HepG2 (cell line): ENCODE data around the gene CCL1. TPM values are rescaled to one million over a fixed set of nuclear protein-coding genes. Genes with fewer than 3 reads are reported as not detected.
A peak's percentile ranks its signal among the peaks of the same experiment; 100 is the strongest.

Source experiments
- ATAC-seq: fragments of 200-7000 bp; cut with Tn5 transposase; 3 replicates; pipeline ENCODE4 v1.9.1; 2020; ENCODE audit warnings: mild to moderate bottlenecking, moderate library complexity
- BruUV-seq: library from RNA; stranded (reverse); fragments of 400-500 nt; replicated peaks from 2 replicates; lab custom pipeline; 2021; lab: Mats Ljungman, UMichigan
- CTCF ChIA-PET: fragments of 300-600 bp; formaldehyde crosslinking; extraction: SDS; loops from one replicate; lab custom pipeline; 2021; ENCODE audit warnings: low total read pairs, inconsistent platforms, low intra/inter-chr PET ratio; lab: Yijun Ruan, JAX
- POLR2A ChIA-PET: fragments of 350-600 bp; sonication (Branson Sonifier 250); formaldehyde crosslinking; loops from one replicate; lab custom pipeline; 2020; ENCODE audit warnings: antibody characterized with exemption, inconsistent platforms; lab: Yijun Ruan, JAX
- DNase-seq: peaks from one replicate; pipeline ENCODE4 v3.0.0-alpha.2; 2015; ENCODE audit warnings: low spot score
- FAIRE-seq: peaks from 3 replicates; lab custom pipeline; 2011; peaks lifted over from hg19 to GRCh38; lab: Jason Lieb, UNC
- H2AFZ ChIP-seq: one replicate; pipeline ENCODE4 v1.6.1; 2011; ENCODE audit warnings: low read length, inconsistent platforms
- H3K27ac ChIP-seq: fragments of 300-600 bp; 3 replicates; pipeline ENCODE4 v1.8.0; 2011; ENCODE audit warnings: mixed run types, mild to moderate bottlenecking, mixed read lengths, low read length, inconsistent platforms; ENCODE audit not compliant: insufficient read depth; ENCODE audit errors: extremely low read length
- H3K27me3 ChIP-seq, 2 experiments: fragments of 200-600 bp in 1 of 2; 2 replicates in 1 of 2; 3 replicates in 1 of 2; pipeline versions ENCODE4 v1.6.0 to v1.8.0; 2011; ENCODE audit warnings: low read length in 2 of 2, mild to moderate bottlenecking in 2 of 2, moderate library complexity in 2 of 2, inconsistent platforms in 1 of 2; ENCODE audit not compliant: insufficient read depth in 2 of 2, control insufficient read depth in 1 of 2
- H3K36me3 ChIP-seq, 2 experiments: fragments of 200-600 bp in 1 of 2; replicated peaks in 1 of 2; 2 replicates in 1 of 2; 3 replicates in 1 of 2; pipeline versions ENCODE4 v1.5.1 to v1.8.0; 2011; ENCODE audit warnings: low read length in 2 of 2, inconsistent platforms in 1 of 2; ENCODE audit not compliant: insufficient read depth in 2 of 2, control insufficient read depth in 1 of 2
- H3K4me1 ChIP-seq: 2 replicates; pipeline ENCODE4 v1.5.1; 2012; ENCODE audit warnings: low read length, inconsistent platforms; ENCODE audit not compliant: insufficient read depth
- H3K4me2 ChIP-seq: 2 replicates; pipeline ENCODE4 v1.6.0; 2011; ENCODE audit warnings: low read depth, low read length, inconsistent platforms
- H3K4me3 ChIP-seq, 3 experiments: fragments of 200-600 bp in 1 of 3; sonication (generic), shearing (Covaris generic) in 1 of 3; replicated peaks in 1 of 3; 2 replicates each; pipeline ENCODE4 v1.5.1; 2011 to 2016; ENCODE audit warnings: low read length in 3 of 3, inconsistent platforms in 2 of 3, low read depth in 2 of 3, mild to moderate bottlenecking in 2 of 3, control low read depth in 1 of 3, mixed read lengths in 1 of 3; ENCODE audit not compliant: insufficient read depth in 1 of 3
- H3K79me2 ChIP-seq: one replicate; pipeline ENCODE4 v1.6.1; 2011; ENCODE audit warnings: low read length, inconsistent platforms; ENCODE audit not compliant: insufficient read depth
- H3K9ac ChIP-seq: 2 replicates; pipeline ENCODE4 v1.6.0; 2011; ENCODE audit warnings: mild to moderate bottlenecking, low read depth, low read length, inconsistent platforms; ENCODE audit not compliant: insufficient read depth
- H3K9me3 ChIP-seq: 2 replicates; pipeline ENCODE4 v1.5.1; 2012; ENCODE audit warnings: mild to moderate bottlenecking, low read length
- H4K20me1 ChIP-seq: 2 replicates; pipeline ENCODE4 v1.6.0; 2011; ENCODE audit warnings: inconsistent platforms, mild to moderate bottlenecking, low read length, moderate library complexity; ENCODE audit not compliant: insufficient read depth
- AGO2 ChIP-seq: fragments of 200-400 bp; formaldehyde crosslinking; optimal IDR thresholded peaks from 2 replicates; pipeline ENCODE3; 2017; ENCODE audit warnings: mild to moderate bottlenecking, low read depth, low read length, moderate library complexity
- CBX5 ChIP-seq: sonication (generic); formaldehyde crosslinking; IDR thresholded peaks from 2 replicates; pipeline ENCODE4 v1.4.0; 2020; ENCODE audit warnings: missing genetic modification reagents, borderline replicate concordance
- CEBPB ChIP-seq: IDR thresholded peaks from 2 replicates; pipeline ENCODE4 v1.6.1; 2011; ENCODE audit warnings: low read depth, low read length, improper control_type of control experiment, borderline replicate concordance
- EEA1 ChIP-seq: sonication (generic); formaldehyde crosslinking; IDR thresholded peaks from 2 replicates; pipeline ENCODE4 v1.5.1; 2020; ENCODE audit warnings: mild to moderate bottlenecking, missing genetic modification reagents, borderline replicate concordance
- FOXP1 ChIP-seq, 2 experiments: fragments of 450-650 bp in 1 of 2; IDR thresholded peaks; 2 replicates each; pipeline ENCODE4 v1.6.1; 2017 to 2018; ENCODE audit warnings: antibody characterized with exemption in 1 of 2
- GABPA ChIP-seq, 2 experiments: IDR thresholded peaks; 2 replicates each; pipeline ENCODE4 v1.6.1; 2011 to 2016; ENCODE audit warnings: low read depth in 2 of 2, low read length in 1 of 2, missing biosample characterization in 1 of 2, missing genetic modification characterization in 1 of 2
- HNRNPUL1 ChIP-seq: fragments of 200-400 bp; formaldehyde crosslinking; IDR thresholded peaks from 2 replicates; pipeline ENCODE4 v1.6.1; 2017; ENCODE audit warnings: low read depth, mild to moderate bottlenecking, low read length, moderate library complexity
- KDM4B ChIP-seq: sonication (generic); formaldehyde crosslinking; IDR thresholded peaks from 2 replicates; pipeline ENCODE4 v1.4.0; 2020; ENCODE audit warnings: missing genetic modification reagents
- NONO ChIP-seq, 2 experiments: fragments of 450-650 bp in 1 of 2; sonication (generic) in 1 of 2; formaldehyde crosslinking in 1 of 2; IDR thresholded peaks in 1 of 2; conservative IDR thresholded peaks in 1 of 2; 2 replicates each; pipeline versions ENCODE4 v1.6.1 to v1.8.0; 2017 to 2022; ENCODE audit warnings: mild to moderate bottlenecking in 1 of 2, missing genetic modification reagents in 1 of 2, moderate library complexity in 1 of 2
- NR2F6 ChIP-seq, 2 experiments: IDR thresholded peaks; 2 replicates each; pipeline ENCODE4 v1.6.1; 2016; ENCODE audit warnings: antibody characterized with exemption in 1 of 2, mild to moderate bottlenecking in 1 of 2
- POLR2G ChIP-seq: fragments of 200-400 bp; formaldehyde crosslinking; IDR thresholded peaks from 2 replicates; pipeline ENCODE4 v1.6.1; 2018; ENCODE audit warnings: mild to moderate bottlenecking, low read depth, low read length, moderate library complexity
- RBFOX2 ChIP-seq: fragments of 200-400 bp; formaldehyde crosslinking; IDR thresholded peaks from 2 replicates; pipeline ENCODE4 v1.6.1; 2017; ENCODE audit warnings: low read depth, mild to moderate bottlenecking, low read length
- ZFX ChIP-seq: sonication (generic); formaldehyde crosslinking; IDR thresholded peaks from 2 replicates; pipeline ENCODE4 v1.4.0; 2020; ENCODE audit warnings: mild to moderate bottlenecking, low read depth, missing genetic modification reagents, moderate library complexity
- ZNF225 ChIP-seq: sonication (generic); formaldehyde crosslinking; IDR thresholded peaks from 2 replicates; pipeline ENCODE4 v1.4.0; 2020; ENCODE audit warnings: mild to moderate bottlenecking, missing genetic modification reagents
- ZNF530 ChIP-seq: sonication (generic); formaldehyde crosslinking; IDR thresholded peaks from 2 replicates; pipeline ENCODE4 v1.5.0; 2020; ENCODE audit warnings: low read depth, mild to moderate bottlenecking, missing genetic modification reagents
- ZNF629 ChIP-seq: sonication (generic); formaldehyde crosslinking; conservative IDR thresholded peaks from 2 replicates; pipeline ENCODE4 v1.5.0; 2020; ENCODE audit warnings: missing genetic modification reagents
- ZNF7 ChIP-seq: IDR thresholded peaks from 2 replicates; pipeline ENCODE4 v1.6.1; 2016; ENCODE audit warnings: missing biosample characterization, missing genetic modification reagents
- ZNF777 ChIP-seq: sonication (generic); formaldehyde crosslinking; IDR thresholded peaks from 2 replicates; pipeline ENCODE4 v1.4.0; 2020; ENCODE audit warnings: missing genetic modification reagents
- ZNF850 ChIP-seq: sonication (generic); formaldehyde crosslinking; conservative IDR thresholded peaks from 2 replicates; pipeline ENCODE4 v1.9.0; 2021; ENCODE audit warnings: mild to moderate bottlenecking, missing genetic modification reagents
- ZSCAN25 ChIP-seq: sonication (generic); formaldehyde crosslinking; IDR thresholded peaks from 2 replicates; pipeline ENCODE4 v1.8.0; 2022; ENCODE audit warnings: mild to moderate bottlenecking, missing genetic modification reagents
- ZZZ3 ChIP-seq: sonication (generic); formaldehyde crosslinking; IDR thresholded peaks from 2 replicates; pipeline ENCODE4 v1.4.0; 2020; ENCODE audit warnings: missing genetic modification reagents, mild to moderate bottlenecking, borderline replicate concordance
- WGBS: methylation state at CpG from one replicate; pipeline ENCODE4 v1.1.6; 2017; ENCODE audit warnings: low lambda C conversion rate; 5-methylcytosine and 5-hydroxymethylcytosine counted together
- in situ Hi-C: cut with HindIII; loops from 2 replicates; pipeline ENCODE4 v1.10.0; 2017; ENCODE audit warnings: low pct_unique_long_range_greater_than_20kb; ENCODE audit not compliant: extremely low pct_ligation_motif_present
- intact Hi-C: fragments of 100-400 bp; cut with micrococcal nuclease; formaldehyde crosslinking; loops from one replicate; pipeline ENCODE4 v1.10.0; 2022; ENCODE audit not compliant: unreplicated experiment
- polyA plus RNA-seq, 8 experiments: library from polyadenylated mRNA; depleted of rRNA in 3 of 8; stranded (reverse) in 7 of 8; unstranded in 1 of 8; fragments of >200 nt; fragmentation: Illumina TruSeq in 4 of 8; extraction: Trizol in 4 of 8; gene quantifications; 2 replicates each; pipeline versions ENCODE4 v1.2.1 to v1.2.3, GENCODE V29; 2011 to 2016; ENCODE audit warnings: low read depth in 4 of 8, missing spikeins in 1 of 8, mixed read lengths in 1 of 8; ENCODE audit not compliant: insufficient read depth in 1 of 8
- total RNA-seq, 5 experiments: library from RNA; depleted of rRNA; stranded (reverse); fragments of >200 nt; fragmentation: Illumina TruSeq; extraction: Trizol; gene quantifications; 2 replicates each; pipeline ENCODE4 v1.2.3, GENCODE V29; 2016; ENCODE audit warnings: low read depth in 1 of 5
- TF ChIP-seq, protein P1 (sequence below): IDR thresholded peaks from 2 replicates; pipeline ENCODE4 v1.6.1; 2016; ENCODE audit warnings: missing biosample characterization, missing genetic modification reagents, low read depth
- TF ChIP-seq, protein P2 (sequence below): sonication (generic); formaldehyde crosslinking; IDR thresholded peaks from 2 replicates; pipeline ENCODE4 v1.4.0; 2020; ENCODE audit warnings: missing genetic modification reagents

The CCL1 gene
- total and polyA plus RNA-seq, 2 of the 13 experiments (the other 11 are each of a cell fraction or from before 2014, with no cell fraction given) = not detected

GRCh38 chr17:34368946-34369500 is 6.0 kb upstream of the CCL1 start:
- intact Hi-C loops (no loop called here), in situ Hi-C loops (no loop called here)
- 0 out of 2 replicates have a peak, but pooled peaks cover 7% of the 10 kb centered on the region for H3K4me1 ChIP-seq
- ChIA-PET CTCF (interaction anchor here (1.3 kb wide), 1 partner anchor 169 kb away, joined by 3 read pairs; no protein-coding TSS in a partner anchor), POLR2A (no interaction called here)
- no peak overlapping the region for H3K27ac ChIP-seq
- H3K9me3 ChIP-seq = no peaks in the 10 kb centered on the region
- H3K4me2 ChIP-seq = no peak overlapping the region
- no TSS peak for BruUV-seq
- peak; percentile 71 for ATAC-seq
- no peak overlapping the region for H2AFZ ChIP-seq
- no peak for DNase-seq
- H3K9ac ChIP-seq = no peak overlapping the region
- H3K79me2 ChIP-seq = no peaks in the 10 kb centered on the region
- no peaks in the 10 kb centered on the region for H3K36me3 ChIP-seq
- H4K20me1 ChIP-seq = no peaks in the 10 kb centered on the region
- H3K4me3 ChIP-seq = no peak overlapping the region
- FAIRE-seq = no peak
- H3K27me3 ChIP-seq = peaks cover 0 to 7% of the 10 kb centered on the region in 2 experiments; a peak in 1 of 5 replicates
- WGBS = 0% methylated on average over 4 of the region's 4 CpGs
- no peak for TF ChIP-seq EEA1
- TF ChIP-seq ZNF629 (CRISPR knock-in tag) = no peak
- no peak for TF ChIP-seq ZNF530 (CRISPR knock-in tag)
- TF ChIP-seq RBFOX2 = no peak
- TF ChIP-seq ZFX (CRISPR knock-in tag) = no peak
- TF ChIP-seq, protein P1, sequence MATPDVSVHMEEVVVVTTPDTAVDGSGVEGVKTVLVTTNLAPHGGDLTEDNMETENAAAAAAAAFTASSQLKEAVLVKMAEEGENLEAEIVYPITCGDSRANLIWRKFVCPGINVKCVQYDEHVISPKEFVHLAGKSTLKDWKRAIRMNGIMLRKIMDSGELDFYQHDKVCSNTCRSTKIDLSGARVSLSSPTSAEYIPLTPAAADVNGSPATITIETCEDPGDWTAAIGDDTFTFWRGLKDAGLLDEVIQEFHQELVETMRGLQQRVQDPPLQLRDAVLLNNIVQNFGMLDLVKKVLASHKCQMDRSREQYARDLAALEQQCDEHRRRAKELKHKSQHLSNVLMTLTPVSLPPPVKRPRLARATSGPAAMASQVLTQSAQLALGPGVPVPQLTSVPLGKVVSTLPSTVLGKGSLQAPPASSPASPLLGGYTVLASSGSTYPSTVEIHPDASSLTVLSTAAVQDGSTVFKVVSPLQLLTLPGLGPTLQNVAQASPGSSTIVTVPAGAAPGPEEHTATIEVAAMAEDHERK (CRISPR knock-in tag) = no peak
- TF ChIP-seq CBX5 (CRISPR knock-in tag) = no peak
- no peak for TF ChIP-seq ZNF225 (CRISPR knock-in tag)
- TF ChIP-seq ZNF777 = no peak
- TF ChIP-seq FOXP1 (IDR thresholded peaks at IDR 0.05) = no peak
- TF ChIP-seq FOXP1 (CRISPR knock-in tag; IDR thresholded peaks at IDR 0.05) = 0 out of 2 replicates have a peak, but pooled peaks have one; percentile 24
- no peak for TF ChIP-seq ZZZ3
- TF ChIP-seq HNRNPUL1 = no peak
- TF ChIP-seq NONO (IDR thresholded peaks at IDR 0.05) = no peak
- TF ChIP-seq NONO (CRISPR knock-in tag; conservative IDR thresholded peaks at IDR 0.05) = no peak
- no peak for TF ChIP-seq ZNF7 (CRISPR knock-in tag)
- TF ChIP-seq ZNF850 = no peak
- peak; percentile 40; the same call in 1 of the 2 replicates for TF ChIP-seq CEBPB
- TF ChIP-seq AGO2 = no peak
- TF ChIP-seq ZSCAN25 = peak; percentile 51; the same call in 1 of the 2 replicates
- no peak for TF ChIP-seq GABPA (IDR thresholded peaks at IDR 0.05; ENCODE audit: low read depth, low read length)
- no peak for TF ChIP-seq GABPA (CRISPR knock-in tag; IDR thresholded peaks at IDR 0.05; ENCODE audit: low read depth)
- TF ChIP-seq NR2F6 (IDR thresholded peaks at IDR 0.05) = peak; percentile 47; the same call in 1 of the 2 replicates
- TF ChIP-seq NR2F6 (CRISPR knock-in tag; IDR thresholded peaks at IDR 0.05) = peak; percentile 52; the same call in 1 of the 2 replicates
- no peak for TF ChIP-seq POLR2G
- TF ChIP-seq, protein P2, sequence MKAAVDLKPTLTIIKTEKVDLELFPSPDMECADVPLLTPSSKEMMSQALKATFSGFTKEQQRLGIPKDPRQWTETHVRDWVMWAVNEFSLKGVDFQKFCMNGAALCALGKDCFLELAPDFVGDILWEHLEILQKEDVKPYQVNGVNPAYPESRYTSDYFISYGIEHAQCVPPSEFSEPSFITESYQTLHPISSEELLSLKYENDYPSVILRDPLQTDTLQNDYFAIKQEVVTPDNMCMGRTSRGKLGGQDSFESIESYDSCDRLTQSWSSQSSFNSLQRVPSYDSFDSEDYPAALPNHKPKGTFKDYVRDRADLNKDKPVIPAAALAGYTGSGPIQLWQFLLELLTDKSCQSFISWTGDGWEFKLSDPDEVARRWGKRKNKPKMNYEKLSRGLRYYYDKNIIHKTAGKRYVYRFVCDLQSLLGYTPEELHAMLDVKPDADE (CRISPR knock-in tag) = no peak
- TF ChIP-seq KDM4B (CRISPR knock-in tag) = no peak
